ENCODE data around the gene SYNGR4. TPM values are rescaled to one million over a fixed set of nuclear protein-coding genes. Genes with fewer than 3 reads are reported as not detected.

Gene SYNGR4
- total RNA-seq, 1 donor from 2014 or later = not detected

DNA sequence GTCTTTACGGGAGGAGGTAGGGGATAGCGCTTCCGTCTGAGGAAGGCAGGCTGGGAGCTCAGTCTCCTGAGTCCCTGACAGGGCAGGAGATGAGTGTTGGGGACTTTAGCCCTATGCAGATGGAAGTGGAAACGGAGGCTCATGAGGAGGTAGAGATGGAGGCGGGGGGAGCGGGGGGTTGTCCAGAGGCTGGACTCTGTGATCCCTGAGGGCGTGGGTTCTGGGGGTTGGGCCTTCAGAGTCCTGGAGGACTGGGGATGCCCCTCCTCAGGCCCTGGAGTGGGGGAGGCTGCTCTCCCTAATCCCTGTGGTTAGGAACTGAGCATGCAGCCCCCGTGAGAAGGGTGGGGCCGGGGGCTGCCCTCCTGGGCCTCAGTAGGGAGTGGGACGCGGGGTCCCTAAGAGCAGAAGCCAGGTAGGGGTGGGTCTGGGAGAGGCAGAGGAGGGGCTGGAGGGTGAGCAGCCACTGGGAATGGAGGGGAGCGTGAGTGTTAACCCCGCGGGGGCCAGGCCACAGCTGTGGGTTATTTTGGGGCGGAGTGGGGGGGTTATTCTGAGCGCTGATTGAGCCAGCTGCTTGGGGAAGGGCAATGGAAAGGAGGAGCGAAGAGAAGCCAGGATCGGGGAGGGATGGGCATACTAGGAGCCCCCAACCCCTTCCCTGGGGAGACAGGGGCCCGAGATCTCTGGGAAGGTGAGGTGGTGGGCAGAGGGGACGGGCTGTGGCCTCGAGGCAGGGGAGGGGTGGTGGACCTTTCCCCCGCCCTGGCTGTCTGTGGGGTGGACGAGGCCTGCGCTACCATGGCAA, 32.1 kb downstream of the SYNGR4 start:
- DNase-seq (ENCODE audit: low read depth) = no peak

GRCh38 chr19:48396824-48397176, 32.6 kb downstream of the SYNGR4 start:
- DNase-seq (ENCODE audit: low read depth) = no peak

DNA sequence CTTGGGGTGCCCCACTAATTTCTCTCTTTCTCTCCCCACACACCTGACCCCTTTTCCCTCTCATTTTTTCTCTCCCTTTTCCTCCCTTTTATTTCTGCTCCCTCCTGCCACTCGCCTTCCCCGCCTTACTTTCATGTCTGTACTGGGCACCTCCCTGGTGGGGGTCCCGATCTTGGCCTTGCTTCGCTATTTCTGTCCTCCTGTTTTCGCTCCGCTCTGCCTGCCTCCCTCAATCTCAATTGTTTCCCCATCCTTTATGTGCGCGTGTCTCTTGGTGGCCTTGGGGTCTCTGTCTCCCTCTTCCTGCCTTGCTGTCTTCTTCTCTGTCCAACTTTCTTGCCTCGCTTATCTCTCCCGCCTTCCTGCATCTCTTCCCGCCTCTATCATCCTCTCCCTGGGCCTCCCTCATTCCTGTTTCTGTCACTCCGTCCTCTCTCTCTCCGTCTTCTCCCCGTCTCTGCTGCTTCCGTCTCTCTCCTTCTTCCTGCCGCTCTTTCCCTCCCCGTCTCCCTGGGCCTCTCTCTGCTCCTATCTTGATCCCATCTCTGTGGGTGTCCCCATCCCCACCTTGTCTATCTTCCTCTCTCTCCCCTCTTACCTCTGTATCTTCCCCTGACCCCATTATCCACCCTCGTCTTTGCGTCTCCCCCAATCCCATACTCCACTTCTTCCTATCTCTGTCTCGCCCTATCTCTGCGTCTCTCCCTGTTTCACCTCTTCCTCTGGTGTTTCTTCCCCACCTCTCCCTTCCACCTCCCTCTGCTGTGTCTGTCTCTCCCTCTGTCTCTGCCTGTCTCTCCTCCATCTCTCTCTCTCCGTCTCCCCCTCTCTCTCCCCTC, 33.3 kb downstream of the SYNGR4 start:
- no peak for DNase-seq (ENCODE audit: low read depth)

GRCh38 chr19:48398102-48398374, 33.9 kb downstream of the SYNGR4 start:
- DNase-seq (ENCODE audit: low read depth) = no peak

- peak; percentile 29 for DNase-seq (ENCODE audit: low read depth)
Observed at GRCh38 chr19:48398375-48399235, 34.4 kb downstream of the SYNGR4 start.

GRCh38 chr19:48400018-48400742, 36.0 kb downstream of the SYNGR4 start:
- DNase-seq (ENCODE audit: low read depth) = no peak

DNA sequence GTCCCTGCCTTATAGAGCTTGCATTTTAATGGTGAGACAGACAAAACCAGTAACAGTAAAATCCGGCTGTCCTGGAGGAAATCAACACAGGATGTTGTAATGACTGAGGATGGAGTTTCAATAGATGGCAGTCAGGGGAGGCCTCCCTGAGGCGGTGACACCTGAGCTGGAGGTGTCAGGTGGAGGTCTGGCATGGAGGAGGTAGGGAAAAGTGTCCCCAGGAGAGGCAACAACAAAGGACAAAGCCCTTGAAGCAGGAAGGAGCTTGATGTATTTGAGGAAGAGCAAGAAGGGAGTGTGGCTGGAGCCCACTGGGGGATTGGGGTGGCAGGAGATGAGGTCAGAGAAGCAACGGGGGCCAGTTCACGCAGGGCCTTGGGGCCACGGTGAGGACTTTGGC, 37.1 kb downstream of the SYNGR4 start:
- no peak for DNase-seq (ENCODE audit: low read depth)

GRCh38 chr19:48403606-48404005, 39.4 kb downstream of the SYNGR4 start:
- peak; percentile 53 for DNase-seq (ENCODE audit: low read depth)

DNA sequence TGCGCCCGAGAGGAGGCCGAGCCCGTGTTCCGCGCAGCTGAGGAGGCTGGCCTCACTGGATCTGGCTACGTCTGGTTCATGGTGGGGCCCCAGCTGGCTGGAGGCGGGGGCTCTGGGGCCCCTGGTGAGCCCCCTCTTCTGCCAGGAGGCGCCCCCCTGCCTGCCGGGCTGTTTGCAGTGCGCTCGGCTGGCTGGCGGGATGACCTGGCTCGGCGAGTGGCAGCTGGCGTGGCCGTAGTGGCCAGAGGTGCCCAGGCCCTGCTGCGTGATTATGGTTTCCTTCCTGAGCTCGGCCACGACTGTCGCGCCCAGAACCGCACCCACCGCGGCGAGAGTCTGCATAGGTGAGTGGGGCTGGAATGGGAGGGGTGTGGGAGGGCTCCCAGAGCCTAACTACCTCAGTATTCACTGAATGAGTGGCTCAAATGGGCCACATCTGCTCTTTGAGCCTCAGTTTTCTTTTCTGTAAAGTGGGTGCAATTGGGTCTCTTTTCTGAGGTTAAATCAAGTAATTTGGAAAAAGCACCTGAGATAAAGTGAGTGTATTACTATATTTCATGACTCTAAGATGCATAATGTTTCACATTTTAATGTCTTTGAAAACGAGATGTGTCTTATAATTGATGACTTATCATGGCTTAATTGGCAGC, 41.0 kb downstream of the SYNGR4 start:
- no peak for DNase-seq (ENCODE audit: low read depth)

DNA sequence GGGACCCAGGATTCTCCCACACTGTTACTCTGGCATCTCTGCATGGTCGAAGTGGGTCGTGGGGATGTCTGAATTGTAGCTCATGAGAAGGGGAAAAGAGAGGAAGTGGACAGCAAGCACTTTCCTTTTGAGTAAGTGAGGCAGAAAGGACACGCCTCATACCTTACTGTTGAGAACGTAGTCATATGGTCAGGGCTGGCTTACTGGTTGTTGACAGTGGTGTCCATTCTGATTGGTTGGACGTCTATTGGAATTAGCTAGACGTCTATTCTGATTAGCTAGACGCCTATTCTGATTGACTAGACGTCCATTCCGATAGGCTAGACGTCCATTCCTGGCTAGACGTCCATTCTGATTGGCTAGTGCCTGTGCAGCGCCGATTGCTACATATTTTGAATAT, 41.7 kb downstream of the SYNGR4 start:
- DNase-seq (ENCODE audit: low read depth) = no peak

GRCh38 chr19:48413879-48414587, 49.9 kb downstream of the SYNGR4 start:
- DNase-seq (ENCODE audit: low read depth) = no peak

DNA sequence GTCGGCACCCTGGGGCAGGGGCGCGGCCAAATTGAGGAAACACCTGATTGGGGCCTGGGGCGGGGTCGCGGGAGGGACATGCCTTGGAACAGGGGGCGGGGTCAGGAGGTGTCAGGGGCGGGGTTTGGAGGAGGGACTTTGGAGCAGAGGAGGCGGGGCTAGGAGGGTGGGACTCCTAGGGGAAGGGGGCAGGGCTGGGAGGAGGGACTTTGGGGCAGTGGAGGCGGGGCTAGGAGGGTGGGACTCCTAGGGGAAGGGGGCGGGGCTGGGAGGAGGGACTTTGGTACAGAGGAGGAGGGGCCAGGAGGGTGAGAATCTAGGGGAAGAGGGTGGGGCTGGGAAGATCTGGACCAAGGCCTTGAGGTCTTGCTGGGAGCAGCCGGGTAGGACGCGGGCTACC, 51.2 kb downstream of the SYNGR4 start:
- DNase-seq (ENCODE audit: low read depth) = peak; percentile 72

DNA sequence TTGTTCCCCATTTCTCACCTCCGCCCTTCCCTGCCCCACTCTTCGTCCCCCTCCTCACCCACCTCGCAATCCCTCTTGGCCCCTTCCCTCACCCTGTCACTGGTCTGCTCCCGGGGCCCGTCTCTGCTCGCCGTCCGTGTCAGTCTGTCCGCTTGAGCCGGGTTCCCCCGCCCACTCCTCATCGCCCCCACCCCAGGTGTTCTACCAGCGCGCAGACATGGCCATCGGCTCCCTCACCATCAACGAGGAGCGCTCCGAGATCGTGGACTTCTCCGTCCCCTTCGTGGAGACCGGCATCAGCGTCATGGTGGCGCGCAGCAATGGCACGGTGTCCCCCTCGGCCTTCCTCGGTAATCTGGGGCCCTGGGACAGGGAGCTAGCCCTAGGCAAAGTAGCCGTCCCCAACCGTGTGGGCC, 51.6 kb downstream of the SYNGR4 start:
- DNase-seq (ENCODE audit: low read depth) = no peak

DNA sequence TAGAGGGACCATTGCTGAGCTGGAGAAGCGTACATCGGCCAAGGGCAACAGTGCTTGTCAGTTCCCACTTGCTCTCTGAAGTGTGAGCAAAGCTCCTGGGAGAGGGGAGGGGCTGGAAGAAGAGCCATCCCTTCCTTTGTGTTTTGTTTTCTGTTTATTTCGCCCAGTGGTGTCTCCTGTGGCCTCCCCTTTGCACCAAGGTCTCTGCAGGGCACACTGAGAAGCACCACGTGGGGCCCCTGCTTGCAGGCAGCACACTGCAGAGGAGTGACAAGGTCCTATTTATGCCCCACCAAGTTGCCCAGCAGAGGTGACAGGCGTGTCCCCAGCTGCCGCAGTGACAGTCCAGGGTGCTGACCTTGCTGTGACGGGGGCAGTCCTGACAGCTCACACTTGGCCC, 53.3 kb downstream of the SYNGR4 start:
- DNase-seq (ENCODE audit: low read depth) = no peak

DNA sequence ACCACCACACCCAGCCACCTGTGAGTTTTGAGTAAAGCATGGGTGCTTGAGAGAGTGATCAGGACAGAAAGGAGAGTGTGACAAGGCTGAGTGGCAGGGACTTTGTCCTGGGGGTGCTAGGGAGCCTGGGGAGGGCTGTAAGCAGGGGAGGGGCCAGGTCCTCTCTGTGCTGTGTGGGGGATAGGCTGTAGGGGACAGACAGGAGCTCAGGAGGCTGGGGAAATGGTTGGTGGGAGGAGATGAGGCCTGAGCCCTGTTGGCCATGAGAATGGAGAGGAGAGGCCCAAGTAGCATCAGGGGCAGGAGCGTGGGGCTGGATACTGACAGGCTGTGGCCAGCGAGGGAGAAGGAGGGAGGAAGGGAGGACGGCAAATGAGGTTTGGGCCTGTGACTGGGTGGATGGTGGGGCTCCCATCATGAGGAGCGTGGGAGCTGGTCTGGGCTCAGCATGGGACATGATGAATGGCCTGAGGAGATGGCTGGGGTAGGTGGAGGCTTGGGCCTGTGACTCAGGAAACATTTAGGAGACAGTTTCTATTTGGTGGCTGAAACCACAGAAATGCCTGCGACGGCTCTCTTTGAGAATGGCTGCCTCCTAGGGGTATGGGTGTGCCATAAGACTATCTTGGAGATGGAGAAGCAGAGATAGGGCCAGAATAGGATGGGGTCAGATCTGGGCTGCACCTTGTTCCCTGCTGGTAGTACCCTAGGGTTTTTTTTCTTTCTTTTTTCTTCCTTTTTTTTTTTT, 54.3 kb downstream of the SYNGR4 start:
- DNase-seq (ENCODE audit: low read depth) = no peak

DNA sequence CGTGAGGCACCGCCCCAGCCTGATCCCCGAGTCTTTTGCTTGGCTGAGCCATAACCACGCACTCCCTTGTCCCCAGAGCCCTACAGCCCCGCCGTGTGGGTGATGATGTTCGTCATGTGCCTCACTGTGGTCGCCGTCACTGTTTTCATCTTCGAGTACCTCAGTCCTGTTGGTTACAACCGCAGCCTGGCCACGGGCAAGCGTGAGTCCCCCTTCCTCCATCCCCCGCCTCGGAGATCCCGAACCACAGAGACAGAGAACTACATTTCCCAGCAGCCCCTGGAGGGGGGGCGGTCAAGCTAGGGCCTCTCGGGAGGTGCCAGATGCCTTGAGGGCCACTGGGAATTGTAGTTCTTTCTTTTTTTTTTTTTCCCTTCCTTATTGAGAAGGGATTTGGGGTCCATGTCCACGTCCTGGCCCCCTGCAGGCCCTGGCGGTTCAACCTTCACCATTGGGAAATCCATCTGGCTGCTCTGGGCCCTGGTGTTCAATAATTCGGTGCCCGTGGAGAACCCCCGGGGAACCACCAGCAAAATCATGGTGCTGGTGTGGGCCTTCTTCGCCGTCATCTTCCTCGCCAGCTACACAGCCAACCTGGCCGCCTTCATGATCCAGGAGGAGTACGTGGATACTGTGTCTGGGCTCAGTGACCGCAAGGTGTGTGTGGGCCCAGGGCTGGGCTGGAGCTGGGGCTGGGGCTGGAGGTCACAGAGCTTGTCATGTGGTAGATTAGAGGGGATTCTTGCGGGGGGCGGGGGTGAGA, 55.2 kb downstream of the SYNGR4 start:
- no peak for DNase-seq (ENCODE audit: low read depth)

DNA sequence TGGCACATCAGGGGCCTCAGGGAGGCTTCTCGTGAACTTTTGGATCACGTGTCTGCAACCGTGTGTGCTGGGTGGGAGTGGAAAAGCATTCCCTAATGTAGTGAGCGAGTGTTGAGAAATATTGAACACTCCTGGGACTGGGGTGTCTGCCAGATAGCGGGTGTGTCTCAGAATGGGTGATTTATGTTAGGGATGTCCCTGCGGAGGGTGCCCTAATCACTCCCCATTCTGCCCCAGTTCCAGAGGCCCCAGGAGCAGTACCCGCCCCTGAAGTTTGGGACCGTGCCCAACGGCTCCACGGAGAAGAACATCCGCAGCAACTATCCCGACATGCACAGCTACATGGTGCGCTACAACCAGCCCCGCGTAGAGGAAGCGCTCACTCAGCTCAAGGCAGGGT, 57.4 kb downstream of the SYNGR4 start:
- no peak for DNase-seq (ENCODE audit: low read depth)

GRCh38 chr19:48424694-48425219, 60.6 kb downstream of the SYNGR4 start:
- peak; percentile 69 for DNase-seq (ENCODE audit: low read depth)
